Gastroesophageal sphincter (tissue), 4 donors: ENCODE results near the gene NME4. TPM values are rescaled to one million over a fixed set of nuclear protein-coding genes. Genes with fewer than 3 reads are reported as not detected.

Source experiments
- ATAC-seq: fragments of 150-250 bp; one replicate; pipeline ENCODE4 v1.9.1; 2016; ENCODE audit warnings: mild to moderate bottlenecking, moderate library complexity
- H3K27ac ChIP-seq, 4 donors: fragments of 200-600 bp; sonication (generic) in 3 of 4; 1 replicate in 3 of 4; 2 replicates in 1 of 4; pipeline ENCODE4 v1.5.1; 2016 to 2019
- H3K27me3 ChIP-seq: fragments of 200-600 bp; sonication (generic); one replicate; pipeline ENCODE4 v1.5.1; 2019
- H3K36me3 ChIP-seq, 2 donors: fragments of 200-600 bp; sonication (generic); one replicate each; pipeline ENCODE4 v1.5.1; 2019; ENCODE audit warnings: control low read depth in 1 of 2
- H3K4me1 ChIP-seq, 3 donors: fragments of 200-600 bp; sonication (generic); 1 replicate in 2 of 3; 2 replicates in 1 of 3; pipeline ENCODE4 v1.5.1; 2016 to 2019; ENCODE audit warnings: control low read depth in 2 of 3
- H3K4me3 ChIP-seq, 2 donors: fragments of 200-600 bp; sonication (generic); one replicate each; pipeline ENCODE4 v1.5.1; 2019; ENCODE audit warnings: mild to moderate bottlenecking in 1 of 2, moderate library complexity in 1 of 2
- H3K9me3 ChIP-seq, 3 donors: fragments of 200-600 bp; sonication (generic); one replicate each; pipeline ENCODE4 v1.5.1; 2017 to 2019; ENCODE audit warnings: control low read depth in 2 of 3
- CTCF ChIP-seq, 4 experiments: fragments of 200-600 bp in 2 of 4; fragments of 450-650 bp in 2 of 4; sonication (generic) in 1 of 4; IDR thresholded peaks; one replicate each; pipeline ENCODE4 v1.5.1; 2017 to 2019; ENCODE audit warnings: antibody characterized with exemption in 4 of 4, mild to moderate bottlenecking in 2 of 4, moderate library complexity in 2 of 4
- EP300 ChIP-seq: sonication (generic); formaldehyde crosslinking; IDR thresholded peaks from one replicate; pipeline ENCODE4 v1.6.1; 2017; ENCODE audit warnings: antibody characterized with exemption, mild to moderate bottlenecking
- POLR2A ChIP-seq, 2 donors: fragments of 450-650 bp; IDR thresholded peaks; one replicate each; pipeline ENCODE4 v1.6.1; 2017; ENCODE audit warnings: antibody characterized with exemption in 2 of 2, mild to moderate bottlenecking in 2 of 2, moderate library complexity in 1 of 2
- POLR2AphosphoS5 ChIP-seq: sonication (generic); formaldehyde crosslinking; IDR thresholded peaks from one replicate; pipeline ENCODE4 v1.6.1; 2017; ENCODE audit warnings: antibody characterized with exemption
- WGBS, 2 donors: methylation state at CpG; one replicate each; pipeline ENCODE4 v1.1.5; 2018; ENCODE audit warnings: low coverage in 1 of 2; 5-methylcytosine and 5-hydroxymethylcytosine counted together
- total RNA-seq, 4 donors: library from RNA; depleted of rRNA; stranded (reverse); fragments of >200 nt; gene quantifications; one replicate each; pipeline ENCODE4 v1.1.0, GENCODE V29; 2016

Gene NME4
- total RNA-seq, 4 donors from 2014 or later, result 61.1 to 169 (median 136) TPM

DNA sequence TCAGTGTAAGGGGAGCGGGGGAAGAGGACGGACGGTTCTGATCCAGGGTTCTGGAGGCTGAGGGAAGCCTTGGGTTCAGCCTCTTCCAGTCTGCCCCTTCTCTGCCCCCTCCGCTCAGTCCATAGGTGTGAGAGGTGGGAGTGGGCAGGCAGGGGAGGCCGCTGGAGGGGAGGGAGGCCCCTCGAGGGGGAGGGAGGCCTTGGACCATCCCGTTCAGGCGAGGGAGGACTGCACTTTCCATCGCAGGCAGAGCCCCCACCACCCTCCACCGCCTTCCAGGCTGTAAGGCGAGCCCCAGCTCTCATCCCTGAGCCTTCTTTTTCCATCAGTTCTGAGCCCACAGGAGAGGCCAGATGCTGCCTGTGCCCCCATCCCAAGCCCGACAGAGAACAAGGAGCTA lies 40.3 kb upstream of the NME4 start:
- ATAC-seq, result no peak
- Histone ChIP-seq H3K27ac (no peak overlapping the region), H3K4me3 (no peak overlapping the region), H3K36me3 (no peaks in the 10 kb centered on the region), H3K9me3 (no peaks in the 10 kb centered on the region), H3K27me3 (peaks cover 5% of the 10 kb centered on the region), H3K4me1 (peaks cover 0 to 10% (median 4%) of the 10 kb centered on the region in 3 donors)
- no peak for TF ChIP-seq EP300
- no peak for TF ChIP-seq POLR2AphosphoS5
- TF ChIP-seq POLR2A (IDR thresholded peaks at IDR 0.05), result no peak
- no peak for TF ChIP-seq CTCF (IDR thresholded peaks at IDR 0.05)
- WGBS, 2 donors, result 40 to 70% methylated on average over 2 to 9 of the region's 12 CpGs

DNA sequence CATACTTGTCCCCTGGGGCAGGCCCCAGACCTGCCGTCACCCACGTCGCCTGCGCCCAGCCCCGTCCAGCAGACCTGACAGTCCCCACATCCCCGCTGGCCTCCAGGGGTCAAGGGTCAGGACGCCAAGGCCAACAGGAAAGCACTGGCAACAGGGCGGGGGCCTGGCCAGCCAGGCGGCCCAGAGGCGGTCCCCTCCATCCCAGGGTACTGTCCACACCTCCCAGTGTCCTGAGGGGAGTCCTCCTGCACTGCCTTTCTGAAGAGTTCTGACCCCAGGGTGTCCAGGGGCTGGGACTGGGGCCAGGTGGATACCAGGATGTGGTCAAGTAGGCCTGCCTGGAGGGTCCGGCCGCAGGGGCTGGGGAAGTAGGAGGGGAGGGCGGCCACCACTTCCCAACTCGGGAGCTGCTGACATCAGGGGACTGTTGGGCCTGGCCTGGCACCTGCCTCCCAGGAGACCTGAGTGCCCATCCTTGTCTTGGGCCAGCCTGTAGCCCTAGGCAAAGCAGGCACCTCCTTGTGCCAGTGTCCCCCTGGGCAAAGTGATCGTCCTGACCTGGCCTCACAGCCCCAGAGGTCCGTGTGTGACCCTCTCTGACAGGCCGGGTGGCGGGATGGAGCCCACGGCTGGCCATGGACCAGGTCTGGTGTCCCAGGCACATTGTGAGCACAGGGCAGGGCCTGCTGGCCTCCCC lies 37.8 kb upstream of the NME4 start:
- peaks cover 0 to 8% (median 0%) of the 10 kb centered on the region in 3 donors for H3K4me1 ChIP-seq
- H3K27ac ChIP-seq, result no peak overlapping the region
- no peaks in the 10 kb centered on the region for H3K36me3 ChIP-seq
- no peak overlapping the region for H3K4me3 ChIP-seq
- 55 to 80% methylated on average over 1 to 3 of the region's 19 CpGs for whole genome bisulfite sequencing, 2 donors
- peaks cover 28% of the 10 kb centered on the region for H3K27me3 ChIP-seq
- H3K9me3 ChIP-seq, result no peaks in the 10 kb centered on the region
- no peak for TF ChIP-seq POLR2AphosphoS5
- no peak for TF ChIP-seq CTCF (IDR thresholded peaks at IDR 0.05)
- TF ChIP-seq POLR2A (IDR thresholded peaks at IDR 0.05), result no peak
- no peak for TF ChIP-seq EP300
- no peak for ATAC-seq

GRCh38 chr16:359871-360697 lies 36.9 kb upstream of the NME4 start:
- 85 to 97% methylated on average over 6 to 11 of the region's 47 CpGs for WGBS, 2 donors
- ATAC-seq, result no peak
- TF ChIP-seq EP300, result no peak
- TF ChIP-seq CTCF (IDR thresholded peaks at IDR 0.05), result no peak
- no peak for TF ChIP-seq POLR2AphosphoS5
- no peak for TF ChIP-seq POLR2A (IDR thresholded peaks at IDR 0.05)

GRCh38 chr16:360698-361336 lies 36.2 kb upstream of the NME4 start:
- Histone ChIP-seq H3K27me3 (peaks cover 38% of the 10 kb centered on the region), H3K27ac (no peak overlapping the region), H3K4me3 (no peak overlapping the region), H3K4me1 (peaks cover 0 to 8% (median 0%) of the 10 kb centered on the region in 3 donors), H3K9me3 (no peaks in the 10 kb centered on the region), H3K36me3 (no peaks in the 10 kb centered on the region)
- 80 to 100% methylated on average over 1 to 10 of the region's 47 CpGs for WGBS, 2 donors
- no peak for ATAC-seq
- TF ChIP-seq CTCF (IDR thresholded peaks at IDR 0.05), result no peak
- TF ChIP-seq EP300, result no peak
- no peak for TF ChIP-seq POLR2AphosphoS5
- TF ChIP-seq POLR2A (IDR thresholded peaks at IDR 0.05), result no peak

More at GRCh38 chr16:359871-360697, 36.9 kb upstream of the NME4 start:
- Histone ChIP-seq H3K9me3 (no peaks in the 10 kb centered on the region), H3K4me3 (no peak overlapping the region), H3K36me3 (no peaks in the 10 kb centered on the region), H3K4me1 (peaks cover 0 to 8% (median 0%) of the 10 kb centered on the region in 3 donors), H3K27me3 (peaks cover 37% of the 10 kb centered on the region), H3K27ac (no peak overlapping the region)
